Kidney (tissue), 14 donors: ENCODE measurements around the gene NBAS. TPM values are rescaled to one million over a fixed set of nuclear protein-coding genes. Genes with fewer than 3 reads are reported as not detected.

ENCODE experiments used
- DNase-seq, 5 donors: peaks; one replicate each; pipeline ENCODE4 v3.0.0-alpha.2; 2013 to 2020
- FAIRE-seq: peaks from 2 replicates; lab custom pipeline; 2012; peaks lifted over from hg19 to GRCh38; lab: Jason Lieb, UNC
- H3K27ac ChIP-seq, 2 donors: one replicate each; pipeline ENCODE4 v1.7.0; 2013; ENCODE audit warnings: low read depth in 2 of 2, low read length in 2 of 2, inconsistent platforms in 1 of 2
- H3K27me3 ChIP-seq: one replicate; pipeline ENCODE4 v1.7.1; 2013; ENCODE audit warnings: low read length, inconsistent platforms; ENCODE audit not compliant: control insufficient read depth, insufficient read depth
- H3K36me3 ChIP-seq, 3 donors: one replicate each; pipeline versions ENCODE4 v1.7.0 to v1.7.1; 2013; ENCODE audit warnings: low read length in 3 of 3, control low read depth in 1 of 3, inconsistent platforms in 1 of 3; ENCODE audit not compliant: insufficient read depth in 3 of 3, control insufficient read depth in 2 of 3
- H3K4me1 ChIP-seq, 3 donors: one replicate each; pipeline versions ENCODE4 v1.7.0 to v1.7.1; 2013; ENCODE audit warnings: low read length in 3 of 3, inconsistent platforms in 1 of 3, low read depth in 1 of 3; ENCODE audit not compliant: control insufficient read depth in 2 of 3, insufficient read depth in 2 of 3
- H3K4me3 ChIP-seq, 3 donors: one replicate each; pipeline versions ENCODE4 v1.7.0 to v1.8.1; 2013; ENCODE audit warnings: low read length in 3 of 3, control low read depth in 1 of 3, inconsistent platforms in 1 of 3
- H3K9ac ChIP-seq, 3 donors: one replicate each; pipeline versions ENCODE4 v1.7.0 to v1.7.1; 2013; ENCODE audit warnings: low read length in 3 of 3, control low read depth in 1 of 3, inconsistent platforms in 1 of 3
- H3K9me3 ChIP-seq, 3 donors: one replicate each; pipeline versions ENCODE4 v1.7.0 to v1.7.1; 2013; ENCODE audit warnings: low read length in 3 of 3, control low read depth in 1 of 3, inconsistent platforms in 1 of 3; ENCODE audit not compliant: control insufficient read depth in 2 of 3, insufficient read depth in 1 of 3
- CTCF ChIP-seq: IDR thresholded peaks from 3 replicates; pipeline ENCODE4 v1.5.1; 2012; ENCODE audit warnings: mild to moderate bottlenecking, moderate library complexity, borderline replicate concordance; ENCODE audit not compliant: insufficient read depth; ENCODE audit errors: extremely low read depth
- intact Hi-C: fragments of 100-400 bp; cut with DNase I; formaldehyde crosslinking; loops from one replicate; pipeline ENCODE4 v1.11.1; 2022
- polyA plus RNA-seq: library from polyadenylated mRNA; stranded (reverse); fragments of 350-450 nt; fragmentation: Illumina TruSeq; extraction: RNeasy Lipid Tissue Mini Kit (QIAGEN cat#74804); gene quantifications from one replicate; pipeline ENCODE4 v1.2.3, GENCODE V29; 2014; ENCODE audit warnings: low read depth, low replicate concordance; ENCODE audit not compliant: insufficient read depth
- total RNA-seq: library from RNA; stranded (reverse); fragmentation: NEBNext Ultra II Directional; extraction: Animal tissue kit (Norgen Biotek cat#: 25700); gene quantifications from one replicate; pipeline ENCODE4 v1.2.1, GENCODE V29; 2021
- donor health status: control.
- donor health status: control.
- donor health status: control.
- donor health status: control.
- donor health status: control.
- donor health status: DM: yes; HTN: yes; CAD: no.
- donor health status: Normal renal cell carcinoma (clear cell type).

Gene NBAS
- total and polyA plus RNA-seq, 2 donors from 2014 or later = 40.8 to 44.2 TPM

GRCh38 chr2:15170070-15170775 is 390.9 kb downstream of the NBAS start:
- no peak overlapping the region for H3K4me3 ChIP-seq
- DNase-seq (peak in 1 of 5 donors; percentile 45), FAIRE-seq (no peak)
- H3K9me3 ChIP-seq = no peaks in the 10 kb centered on the region
- H3K9ac ChIP-seq = no peak overlapping the region
- no peaks in the 10 kb centered on the region for H3K4me1 ChIP-seq
- H3K27ac ChIP-seq = no peak overlapping the region
- H3K36me3 ChIP-seq = no peaks in the 10 kb centered on the region
- no peaks in the 10 kb centered on the region for H3K27me3 ChIP-seq
- intact Hi-C loops = no loop called here
- TF ChIP-seq CTCF = no peak

- peak in 1 of 5 donors; percentile 8 for DNase-seq
- H3K27ac ChIP-seq = no peak overlapping the region
- H3K9ac ChIP-seq = no peak overlapping the region
Measured at GRCh38 chr2:15169326-15170069, 391.6 kb downstream of the NBAS start.

GRCh38 chr2:15168116-15168515 is 393.0 kb downstream of the NBAS start:
- H3K27ac ChIP-seq = no peak overlapping the region
- no peaks in the 10 kb centered on the region for H3K27me3 ChIP-seq
- H3K9ac ChIP-seq = no peak overlapping the region
- intact Hi-C loops = no loop called here
- no peak overlapping the region for H3K4me3 ChIP-seq
- no peaks in the 10 kb centered on the region for H3K4me1 ChIP-seq
- no peak for FAIRE-seq
- H3K36me3 ChIP-seq = no peaks in the 10 kb centered on the region
- no peaks in the 10 kb centered on the region for H3K9me3 ChIP-seq
- DNase-seq = no peak
- TF ChIP-seq CTCF = no peak

More at GRCh38 chr2:15169326-15170069, 391.6 kb downstream of the NBAS start:
- intact Hi-C loops = no loop called here
- no peaks in the 10 kb centered on the region for H3K27me3 ChIP-seq
- no peaks in the 10 kb centered on the region for H3K36me3 ChIP-seq
- no peak overlapping the region for H3K4me3 ChIP-seq
- TF ChIP-seq CTCF = no peak
- no peak for FAIRE-seq
- no peaks in the 10 kb centered on the region for H3K9me3 ChIP-seq
- H3K4me1 ChIP-seq = no peaks in the 10 kb centered on the region
